Fibroblast of skin of right biceps (primary cell): ENCODE measurements around the gene LRRC41.
"Not testable (repeated sequence)": the region's sequence is repeated elsewhere in the genome, so short reads cannot be mapped to it uniquely, and the experiment has no call there.

Experiments used
- DNase-seq: peaks from one replicate; pipeline ENCODE4 v3.0.0-alpha.2; 2013

Gene LRRC41

GRCh38 chr1:46303038-46303871, at the start of gene LRRC41, which contains the start of gene UQCRH:
TSS of gene LRRC41 (minus strand) at chr1:46303616. CDS start at chr1:46303322, 294 bp downstream.
TSS of gene UQCRH (plus strand) at chr1:46303698. CDS start at chr1:46303767, 69 bp downstream.
- DNase-seq: peak; percentile 95

- no peak for DNase-seq
Measured at GRCh38 chr1:46352363-46352762, 48.9 kb upstream of the LRRC41 start.

GRCh38 chr1:46345281-46345680, 41.9 kb upstream of the LRRC41 start:
- no peak for DNase-seq

GRCh38 chr1:46344481-46344880, 41.1 kb upstream of the LRRC41 start:
- no peak for DNase-seq

GRCh38 chr1:46343705-46344104, 40.3 kb upstream of the LRRC41 start:
- DNase-seq: no peak

- no peak for DNase-seq
Measured at GRCh38 chr1:46343351-46343695, 39.9 kb upstream of the LRRC41 start.

GRCh38 chr1:46342677-46343350, 39.4 kb upstream of the LRRC41 start:
- DNase-seq: no peak

- peak; percentile 42 for DNase-seq
Measured at GRCh38 chr1:46342084-46342656, 38.8 kb upstream of the LRRC41 start.

- DNase-seq: no peak
Measured at GRCh38 chr1:46341222-46342083, 38.0 kb upstream of the LRRC41 start.

- peak; percentile 94 for DNase-seq
Measured at GRCh38 chr1:46340404-46341221, 37.2 kb upstream of the LRRC41 start, which contains the start of gene NSUN4. TSS of gene NSUN4 (plus strand) at chr1:46340807. CDS start at chr1:46340827, 20 bp downstream.

- DNase-seq: not testable (repeated sequence)
Measured at GRCh38 chr1:46337409-46337808, 34.0 kb upstream of the LRRC41 start.

- DNase-seq: no peak
Measured at GRCh38 chr1:46335081-46335480, 31.7 kb upstream of the LRRC41 start.

- DNase-seq: no peak
Measured at GRCh38 chr1:46334030-46334384, 30.6 kb upstream of the LRRC41 start.

- DNase-seq: peak; percentile 17
Measured at GRCh38 chr1:46333300-46334029, 30.0 kb upstream of the LRRC41 start.

GRCh38 chr1:46331786-46332540, 28.5 kb upstream of the LRRC41 start:
- not testable (repeated sequence) for DNase-seq

- not testable (repeated sequence) for DNase-seq
Measured at GRCh38 chr1:46330381-46330780, 27.0 kb upstream of the LRRC41 start.

GRCh38 chr1:46329807-46330206, 26.4 kb upstream of the LRRC41 start:
- DNase-seq: not testable (repeated sequence)

- not testable (repeated sequence) for DNase-seq
Measured at GRCh38 chr1:46328182-46328581, 24.8 kb upstream of the LRRC41 start.

GRCh38 chr1:46325285-46326076, 22.1 kb upstream of the LRRC41 start:
- DNase-seq: not testable (repeated sequence)
